K562 (cell line): Measurements from ENCODE around the gene MEGF9.

Experiments
- CTCF ChIP-seq, 3 experiments: IDR thresholded peaks in 2 of 3; conservative IDR thresholded peaks in 1 of 3; 2 replicates each; pipeline ENCODE4 v1.5.1; 2011 to 2012; ENCODE audit warnings: low read length in 3 of 3, mild to moderate bottlenecking in 3 of 3, control low read depth in 2 of 3, improper control_type of control experiment in 1 of 3, inconsistent platforms in 1 of 3, low read depth in 1 of 3, mixed read lengths in 1 of 3, moderate library complexity in 1 of 3; ENCODE audit not compliant: insufficient read depth in 2 of 3
- POLR2A ChIP-seq: fragments of 450-650 bp; conservative IDR thresholded peaks from 2 replicates; pipeline ENCODE4 v1.6.1; 2016
- SPI1 ChIP-seq: IDR thresholded peaks from 2 replicates; pipeline ENCODE4 v1.6.1; 2011; ENCODE audit warnings: low read depth, low read length, control low read depth, borderline replicate concordance
- TAF1 ChIP-seq: IDR thresholded peaks from 2 replicates; pipeline ENCODE4 v1.6.1; 2011; ENCODE audit warnings: mild to moderate bottlenecking, low read length, moderate library complexity; ENCODE audit not compliant: insufficient read depth, control insufficient read depth, severe bottlenecking; ENCODE audit errors: extremely low read depth

GRCh38 chr9:120663950-120664349 lies 50.3 kb downstream of the MEGF9 start:
- no peak for TF ChIP-seq POLR2A
- no peak for TF ChIP-seq CTCF (IDR thresholded peaks at IDR 0.05 in 2 of 3, conservative IDR thresholded peaks at IDR 0.05 in 1 of 3; ENCODE audit: insufficient read depth in 2 of 3, low read depth in 1 of 3, low read length in 3 of 3)
- no peak for TF ChIP-seq TAF1
- no peak for TF ChIP-seq SPI1
